Fibroblast of the aortic adventitia (primary cell): ENCODE data around the gene SEMA5B. TPM values are rescaled to one million over a fixed set of nuclear protein-coding genes. Genes with fewer than 3 reads are reported as not detected.

ENCODE experiments used
- DNase-seq: peaks from one replicate; pipeline ENCODE4 v3.0.0-alpha.2; 2010; ENCODE audit warnings: low read depth
- H3K4me3 ChIP-seq: 2 replicates; pipeline ENCODE4 v1.5.1; 2011; ENCODE audit warnings: low read depth, mild to moderate bottlenecking, control low read depth, low read length, moderate library complexity
- CTCF ChIP-seq: IDR thresholded peaks from 2 replicates; pipeline ENCODE4 v1.5.1; 2011; ENCODE audit warnings: mild to moderate bottlenecking, low read length, control low read depth, inconsistent platforms; ENCODE audit not compliant: insufficient read depth
- total RNA-seq: library from RNA; depleted of rRNA; stranded (reverse); fragments of >200 nt; gene quantifications from 2 replicates; pipeline ENCODE4 v1.2.3, GENCODE V29; 2012; ENCODE audit warnings: low replicate concordance

Gene SEMA5B
- total RNA-seq, 1 donor: 0.18 TPM

DNA sequence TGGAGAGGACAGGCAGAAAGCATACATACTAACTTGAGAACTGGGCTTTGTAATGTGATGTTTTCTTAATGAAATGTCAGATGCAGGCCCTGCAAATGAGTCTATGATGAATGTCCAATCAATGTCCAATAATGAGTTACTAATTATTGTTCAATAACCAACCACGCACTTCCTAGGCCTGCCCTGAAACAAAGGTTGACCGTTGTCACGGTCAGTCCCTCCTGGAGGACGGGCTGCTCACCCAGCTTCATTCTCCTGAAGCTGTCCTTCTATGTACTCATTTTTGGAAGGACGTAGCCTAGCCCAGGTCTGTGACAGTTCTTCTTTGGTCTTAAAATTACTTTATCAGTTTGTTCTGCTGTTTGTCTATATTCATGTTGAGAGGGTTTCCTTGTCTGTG is 30.9 kb upstream of the SEMA5B start:
- no peak overlapping the region for H3K4me3 ChIP-seq
- DNase-seq: no peak
- TF ChIP-seq CTCF: no peak

DNA sequence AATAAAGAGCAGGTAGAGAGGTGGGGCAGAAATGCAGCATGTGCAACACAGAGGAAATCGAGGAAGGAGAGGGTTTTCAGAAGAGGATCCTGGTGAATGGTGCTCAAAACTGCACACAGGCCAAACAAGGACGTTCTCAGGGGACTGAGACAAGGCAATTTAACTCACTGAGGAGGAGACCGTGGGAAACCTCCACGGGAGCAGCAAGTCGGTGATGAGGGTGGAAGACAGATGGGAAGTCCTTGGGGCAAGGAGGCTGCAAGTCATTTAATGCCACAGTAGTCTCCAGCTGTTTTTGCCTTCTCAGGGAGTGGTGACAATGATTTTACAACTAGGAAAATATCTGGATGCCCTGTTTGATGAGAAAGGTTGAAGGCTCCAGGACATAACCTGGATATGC is 27.8 kb upstream of the SEMA5B start:
- TF ChIP-seq CTCF: no peak
- no peak for DNase-seq
- H3K4me3 ChIP-seq: no peak overlapping the region

- no peak overlapping the region for H3K4me3 ChIP-seq
- DNase-seq: no peak
- TF ChIP-seq CTCF: no peak
Measured at GRCh38 chr3:123054931-123055330, 27.4 kb upstream of the SEMA5B start.

GRCh38 chr3:123054109-123054778 is 26.7 kb upstream of the SEMA5B start:
- peak; percentile 91 for DNase-seq
- no peak for TF ChIP-seq CTCF
- H3K4me3 ChIP-seq: no peak overlapping the region

- TF ChIP-seq CTCF: no peak
- peak; percentile 43 for DNase-seq
- no peak overlapping the region for H3K4me3 ChIP-seq
Measured at GRCh38 chr3:123053107-123053506, 25.5 kb upstream of the SEMA5B start.

- TF ChIP-seq CTCF: no peak
- no peak overlapping the region for H3K4me3 ChIP-seq
- no peak for DNase-seq
Measured at GRCh38 chr3:123050666-123051065, 23.1 kb upstream of the SEMA5B start.
